H9 (cell line): ENCODE data around the gene RALGAPA1. TPM values are rescaled to one million over a fixed set of nuclear protein-coding genes. Genes with fewer than 3 reads are reported as not detected.
A peak's percentile ranks its signal among the peaks of the same experiment; 100 is the strongest.

Source experiments
- DNase-seq: peaks from one replicate; pipeline ENCODE4 v3.0.0-alpha.2; 2017
- H2AFZ ChIP-seq: one replicate; pipeline ENCODE4 v1.6.1; 2013; ENCODE audit warnings: mild to moderate bottlenecking, low read length, control low read depth, moderate library complexity
- H2AK5ac ChIP-seq: 2 replicates; pipeline ENCODE4 v1.6.1; 2013; ENCODE audit warnings: low read length, control low read depth, mixed read lengths; ENCODE audit not compliant: insufficient read length
- H2BK120ac ChIP-seq: one replicate; pipeline ENCODE4 v1.6.1; 2013; ENCODE audit warnings: low read depth, mild to moderate bottlenecking, low read length, control low read depth, inconsistent platforms; ENCODE audit not compliant: poor library complexity, severe bottlenecking
- H2BK12ac ChIP-seq: 2 replicates; pipeline ENCODE4 v1.6.1; 2013; ENCODE audit warnings: low read length, control low read depth, mixed read lengths, low read depth; ENCODE audit not compliant: insufficient read length
- H2BK15ac ChIP-seq: 2 replicates; pipeline ENCODE4 v1.6.1; 2013; ENCODE audit warnings: low read depth, low read length, control low read depth
- H2BK20ac ChIP-seq: one replicate; pipeline ENCODE4 v1.6.1; 2013; ENCODE audit warnings: low read depth, mild to moderate bottlenecking, low read length, control low read depth, inconsistent platforms; ENCODE audit not compliant: poor library complexity, severe bottlenecking
- H2BK5ac ChIP-seq: 2 replicates; pipeline ENCODE4 v1.6.1; 2013; ENCODE audit warnings: low read length, control low read depth, mixed read lengths; ENCODE audit not compliant: insufficient read length
- H3K14ac ChIP-seq: 2 replicates; pipeline ENCODE4 v1.6.1; 2013; ENCODE audit warnings: low read length, control low read depth; ENCODE audit not compliant: insufficient read depth
- H3K18ac ChIP-seq: 2 replicates; pipeline ENCODE4 v1.6.1; 2013; ENCODE audit warnings: low read depth, mild to moderate bottlenecking, mixed read lengths, low read length, control low read depth; ENCODE audit not compliant: insufficient read length
- H3K23ac ChIP-seq: 2 replicates; pipeline ENCODE4 v1.6.1; 2013; ENCODE audit warnings: low read length, control low read depth, mixed read lengths, low read depth; ENCODE audit not compliant: insufficient read length
- H3K23me2 ChIP-seq: 2 replicates; pipeline ENCODE4 v1.6.1; 2013; ENCODE audit warnings: low read depth, mild to moderate bottlenecking, mixed read lengths, low read length, control low read depth; ENCODE audit not compliant: insufficient read length, poor library complexity, severe bottlenecking
- H3K27ac ChIP-seq: 2 replicates; pipeline ENCODE4 v1.5.1; 2013; ENCODE audit warnings: low read length, control low read depth, mixed read lengths, low read depth; ENCODE audit not compliant: insufficient read length
- H3K27me3 ChIP-seq: 2 replicates; pipeline ENCODE4 v1.6.1; 2013; ENCODE audit warnings: low read length, control low read depth, inconsistent platforms; ENCODE audit not compliant: insufficient read depth
- H3K4ac ChIP-seq: 2 replicates; pipeline ENCODE4 v1.6.1; 2013; ENCODE audit warnings: low read depth, mild to moderate bottlenecking, control low read depth, inconsistent platforms, low read length, moderate library complexity
- H3K4me1 ChIP-seq: 2 replicates; pipeline ENCODE4 v1.6.1; 2013; ENCODE audit warnings: low read length, control low read depth, inconsistent platforms; ENCODE audit not compliant: insufficient read depth
- H3K4me2 ChIP-seq: 2 replicates; pipeline ENCODE4 v1.6.1; 2013; ENCODE audit warnings: low read length, control low read depth, mixed read lengths; ENCODE audit not compliant: insufficient read length, insufficient read depth
- H3K56ac ChIP-seq: 2 replicates; pipeline ENCODE4 v1.6.1; 2013; ENCODE audit warnings: low read depth, mild to moderate bottlenecking, mixed read lengths, low read length, control low read depth; ENCODE audit not compliant: insufficient read length
- H3K79me1 ChIP-seq: 2 replicates; pipeline ENCODE4 v1.6.1; 2013; ENCODE audit warnings: low read depth, mild to moderate bottlenecking, moderate library complexity, low read length, control low read depth, inconsistent platforms; ENCODE audit not compliant: insufficient read depth, poor library complexity, severe bottlenecking
- H3K79me2 ChIP-seq: 2 replicates; pipeline ENCODE4 v1.6.1; 2013; ENCODE audit warnings: low read length, control low read depth, inconsistent platforms; ENCODE audit not compliant: insufficient read depth
- H3K9ac ChIP-seq: 2 replicates; pipeline ENCODE4 v1.6.1; 2013; ENCODE audit warnings: low read length, control low read depth, mixed read lengths; ENCODE audit not compliant: insufficient read length; ENCODE audit errors: extremely low read depth
- H3K9me3 ChIP-seq: one replicate; pipeline ENCODE4 v1.6.1; 2013; ENCODE audit warnings: low read depth, low read length, inconsistent platforms; ENCODE audit not compliant: control insufficient read depth
- H3T11ph ChIP-seq: one replicate; pipeline ENCODE4 v1.6.1; 2013; ENCODE audit warnings: mild to moderate bottlenecking, low read length, control low read depth, inconsistent platforms
- H4K20me1 ChIP-seq: one replicate; pipeline ENCODE4 v1.6.1; 2013; ENCODE audit not compliant: control insufficient read depth, insufficient read length, insufficient read depth
- H4K5ac ChIP-seq: 2 replicates; pipeline ENCODE4 v1.6.1; 2013; ENCODE audit warnings: low read depth, mild to moderate bottlenecking, mixed read lengths, low read length, control low read depth; ENCODE audit not compliant: insufficient read length
- H4K8ac ChIP-seq: replicated peaks from 2 replicates; pipeline ENCODE4 v1.6.1; 2013; ENCODE audit warnings: low read length, control low read depth, mixed read lengths, low read depth; ENCODE audit not compliant: insufficient read length
- H4K91ac ChIP-seq: 2 replicates; pipeline ENCODE4 v1.6.1; 2013; ENCODE audit warnings: low read depth, mild to moderate bottlenecking, moderate library complexity, mixed read lengths, low read length, control low read depth; ENCODE audit not compliant: insufficient read length
- H3K27ac Mint-ChIP-seq, 3 experiments: 2 replicates in 2 of 3; 3 replicates in 1 of 3; pipeline ENCODE4 v1.8.0; 2020 to 2021; ENCODE audit warnings: mixed read lengths in 3 of 3, mild to moderate bottlenecking in 1 of 3, moderate library complexity in 1 of 3
- H3K27me3 Mint-ChIP-seq: 2 replicates; pipeline ENCODE4 v1.8.0; 2021; ENCODE audit warnings: low read depth, mild to moderate bottlenecking, moderate library complexity, mixed read lengths
- H3K36me3 Mint-ChIP-seq, 3 experiments: 2 replicates in 2 of 3; 3 replicates in 1 of 3; pipeline ENCODE4 v1.8.0; 2020 to 2021; ENCODE audit warnings: low read depth in 3 of 3, mixed read lengths in 3 of 3; ENCODE audit not compliant: insufficient read depth in 1 of 3
- H3K4me1 Mint-ChIP-seq, 2 experiments: 2 replicates each; pipeline ENCODE4 v1.8.0; 2020; ENCODE audit warnings: mixed read lengths in 2 of 2
- H3K4me3 Mint-ChIP-seq, 2 experiments: 2 replicates in 1 of 2; 3 replicates in 1 of 2; pipeline ENCODE4 v1.8.0; 2020 to 2021; ENCODE audit warnings: mild to moderate bottlenecking in 2 of 2, mixed read lengths in 2 of 2, moderate library complexity in 1 of 2
- H3K9me3 Mint-ChIP-seq, 2 experiments: 2 replicates in 1 of 2; 3 replicates in 1 of 2; pipeline ENCODE4 v1.8.0; 2020; ENCODE audit warnings: mild to moderate bottlenecking in 2 of 2, mixed read lengths in 2 of 2, moderate library complexity in 1 of 2
- WGBS: extraction: QIAGEN DNeasy Blood & Tissue Kit; methylation state at CpG from one replicate; pipeline ENCODE4 v1.1.7; 2013; ENCODE audit warnings: missing lambda C conversion rate, low lambda C conversion rate, mixed read lengths; ENCODE audit not compliant: insufficient read length; ENCODE audit errors: extremely low coverage; 5-methylcytosine and 5-hydroxymethylcytosine counted together
- total RNA-seq: library from RNA; stranded (reverse); gene quantifications from 2 replicates; pipeline ENCODE4 v1.2.1, GENCODE V29; 2021
- TF ChIP-seq, protein P1 (sequence below): fragments of 200-600 bp; sonication (generic); conservative IDR thresholded peaks from 3 replicates; pipeline ENCODE4 v1.8.0; 2021; ENCODE audit warnings: antibody characterized with exemption, mild to moderate bottlenecking

The RALGAPA1 gene
- total RNA-seq, 1 experiment from 2014 or later = 29.8 TPM

DNA sequence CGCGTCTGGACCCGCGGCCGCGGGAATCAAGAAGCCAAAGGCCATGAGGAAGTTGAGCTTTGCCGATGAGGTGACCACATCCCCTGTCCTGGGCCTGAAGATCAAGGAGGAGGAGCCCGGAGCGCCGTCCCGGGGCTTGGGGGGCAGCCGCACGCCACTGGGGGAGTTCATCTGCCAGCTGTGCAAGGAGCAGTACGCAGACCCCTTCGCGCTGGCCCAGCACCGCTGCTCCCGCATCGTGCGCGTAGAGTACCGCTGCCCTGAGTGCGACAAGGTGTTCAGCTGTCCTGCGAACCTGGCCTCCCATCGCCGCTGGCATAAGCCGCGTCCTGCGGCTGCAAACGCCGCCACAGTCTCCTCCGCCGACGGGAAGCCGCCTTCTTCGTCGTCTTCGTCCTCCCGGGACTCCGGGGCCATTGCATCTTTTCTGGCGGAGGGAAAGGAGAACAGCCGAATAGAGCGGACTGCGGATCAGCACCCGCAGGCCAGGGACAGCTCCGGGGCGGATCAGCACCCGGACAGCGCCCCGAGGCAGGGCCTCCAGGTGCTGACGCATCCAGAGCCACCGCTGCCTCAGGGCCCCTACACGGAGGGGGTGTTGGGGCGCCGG lies 274.1 kb downstream of the RALGAPA1 start:
- Histone ChIP-seq H2AFZ (no peak overlapping the region), H3K56ac (no peak overlapping the region), H3K4me1 (no peaks in the 10 kb centered on the region), H3K27ac (no peak overlapping the region), H2BK20ac (no peak overlapping the region), H3K9me3 (no peaks in the 10 kb centered on the region), H3K9ac (no peak overlapping the region), H2AK5ac (no peak overlapping the region), H3K4ac (no peak overlapping the region), H3K14ac (no peak overlapping the region), H3K79me2 (no peaks in the 10 kb centered on the region), H3K23ac (no peak overlapping the region), H2BK15ac (no peak overlapping the region), H4K5ac (no peak overlapping the region), H3K18ac (no peak overlapping the region), H3K27me3 (peaks cover 23% of the 10 kb centered on the region), H3T11ph (no peak overlapping the region), H2BK5ac (no peak overlapping the region), H3K23me2 (peaks cover 9% of the 10 kb centered on the region), H4K91ac (no peak overlapping the region), H2BK120ac (no peak overlapping the region), H4K20me1 (no peaks in the 10 kb centered on the region), H3K4me2 (peak overlapping the region; percentile 63), H3K79me1 (no peaks in the 10 kb centered on the region), H2BK12ac (no peak overlapping the region), H4K8ac (no peak overlapping the region)
- Mint-ChIP-seq H3K4me1 (peaks cover 9 to 10% of the 10 kb centered on the region in 2 experiments; a peak in 2 of 4 replicates), H3K27ac (no peak overlapping the region), H3K36me3 (no peaks in the 10 kb centered on the region), H3K4me3 (peak overlapping the region; percentile 53 to 77), H3K27me3 (peaks cover 77% of the 10 kb centered on the region), H3K9me3 (no peaks in the 10 kb centered on the region)
- TF ChIP-seq, protein P1, sequence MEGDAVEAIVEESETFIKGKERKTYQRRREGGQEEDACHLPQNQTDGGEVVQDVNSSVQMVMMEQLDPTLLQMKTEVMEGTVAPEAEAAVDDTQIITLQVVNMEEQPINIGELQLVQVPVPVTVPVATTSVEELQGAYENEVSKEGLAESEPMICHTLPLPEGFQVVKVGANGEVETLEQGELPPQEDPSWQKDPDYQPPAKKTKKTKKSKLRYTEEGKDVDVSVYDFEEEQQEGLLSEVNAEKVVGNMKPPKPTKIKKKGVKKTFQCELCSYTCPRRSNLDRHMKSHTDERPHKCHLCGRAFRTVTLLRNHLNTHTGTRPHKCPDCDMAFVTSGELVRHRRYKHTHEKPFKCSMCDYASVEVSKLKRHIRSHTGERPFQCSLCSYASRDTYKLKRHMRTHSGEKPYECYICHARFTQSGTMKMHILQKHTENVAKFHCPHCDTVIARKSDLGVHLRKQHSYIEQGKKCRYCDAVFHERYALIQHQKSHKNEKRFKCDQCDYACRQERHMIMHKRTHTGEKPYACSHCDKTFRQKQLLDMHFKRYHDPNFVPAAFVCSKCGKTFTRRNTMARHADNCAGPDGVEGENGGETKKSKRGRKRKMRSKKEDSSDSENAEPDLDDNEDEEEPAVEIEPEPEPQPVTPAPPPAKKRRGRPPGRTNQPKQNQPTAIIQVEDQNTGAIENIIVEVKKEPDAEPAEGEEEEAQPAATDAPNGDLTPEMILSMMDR = no peak
- peak; percentile 85 for DNase-seq
- WGBS = no CpG with 5 or more reads among the region's 55 CpGs
